Small intestine (tissue), 7 donors: ENCODE results near the gene CNR1. TPM values are rescaled to one million over a fixed set of nuclear protein-coding genes. Genes with fewer than 3 reads are reported as not detected.

Source experiments
- DNase-seq, 2 donors: peaks; one replicate each; pipeline versions ENCODE4 v3.0.0 to v3.0.0-alpha.2; 2013
- FAIRE-seq: peaks from 2 replicates; lab custom pipeline; 2012; peaks lifted over from hg19 to GRCh38; lab: Jason Lieb, UNC
- H3K27ac ChIP-seq, 3 donors: one replicate each; pipeline ENCODE4 v1.5.1; 2013; ENCODE audit warnings: low read length in 2 of 3, mild to moderate bottlenecking in 2 of 3, control low read depth in 1 of 3, inconsistent platforms in 1 of 3, low read depth in 1 of 3, moderate library complexity in 1 of 3
- H3K27me3 ChIP-seq, 3 donors: one replicate each; pipeline ENCODE4 v1.6.1; 2013; ENCODE audit warnings: low read length in 3 of 3, inconsistent platforms in 1 of 3; ENCODE audit not compliant: control insufficient read depth in 3 of 3, insufficient read depth in 3 of 3
- H3K36me3 ChIP-seq, 3 donors: one replicate each; pipeline ENCODE4 v1.6.1; 2013; ENCODE audit warnings: low read length in 3 of 3, inconsistent platforms in 1 of 3, low read depth in 1 of 3, mild to moderate bottlenecking in 1 of 3, moderate library complexity in 1 of 3; ENCODE audit not compliant: control insufficient read depth in 3 of 3, insufficient read depth in 2 of 3
- H3K4me1 ChIP-seq, 3 donors: one replicate each; pipeline ENCODE4 v1.6.1; 2013; ENCODE audit warnings: low read length in 2 of 3, inconsistent platforms in 1 of 3, low read depth in 1 of 3, mild to moderate bottlenecking in 1 of 3, moderate library complexity in 1 of 3; ENCODE audit not compliant: control insufficient read depth in 3 of 3, insufficient read depth in 2 of 3
- H3K4me3 ChIP-seq, 3 donors: one replicate each; pipeline ENCODE4 v1.5.1; 2013; ENCODE audit warnings: low read length in 3 of 3, control low read depth in 1 of 3, inconsistent platforms in 1 of 3, low read depth in 1 of 3, mild to moderate bottlenecking in 1 of 3, moderate library complexity in 1 of 3
- H3K9me3 ChIP-seq, 2 donors: one replicate each; pipeline ENCODE4 v1.6.1; 2013; ENCODE audit warnings: low read depth in 1 of 2, low read length in 1 of 2; ENCODE audit not compliant: control insufficient read depth in 2 of 2, insufficient read depth in 1 of 2
- WGBS, 3 donors: extraction: QIAGEN DNeasy Blood & Tissue Kit; methylation state at CpG; one replicate each; pipeline ENCODE4 v1.1.7; 2013; 5-methylcytosine and 5-hydroxymethylcytosine counted together
- polyA plus RNA-seq, 4 donors: library from polyadenylated mRNA; stranded (reverse) in 3 of 4; unstranded in 1 of 4; fragments of 200-250 nt in 3 of 4; fragments of 120-200 nt in 1 of 4; gene quantifications; one replicate each; pipeline versions ENCODE4 v1.2.1 to v1.2.3, GENCODE V29; 2013
- donor health status: healthy with polysubstance abuse.
- donor health status: control.
- donor health status: control.
- donor health status: Bipolar disorder and iron deficiency.
- donor health status: healthy.

CNR1 gene
- polyA plus RNA-seq, 4 donors, result 0.27 to 5.6 (median 0.87) TPM; not detected in 1

- FAIRE-seq (no peak), DNase-seq (no peak)
- Histone ChIP-seq H3K36me3 (no peaks in the 10 kb centered on the region), H3K4me1 (no peaks in the 10 kb centered on the region), H3K27me3 (peaks cover 0 to 2% (median 0%) of the 10 kb centered on the region in 3 donors), H3K9me3 (no peaks in the 10 kb centered on the region), H3K27ac (no peak overlapping the region), H3K4me3 (no peak overlapping the region)
- WGBS, 3 donors, result 37 to 66% (median 42%) methylated on average over 2 of the region's 2 CpGs
Measured at GRCh38 chr6:88115307-88115706, 50.8 kb downstream of the CNR1 start.

DNA sequence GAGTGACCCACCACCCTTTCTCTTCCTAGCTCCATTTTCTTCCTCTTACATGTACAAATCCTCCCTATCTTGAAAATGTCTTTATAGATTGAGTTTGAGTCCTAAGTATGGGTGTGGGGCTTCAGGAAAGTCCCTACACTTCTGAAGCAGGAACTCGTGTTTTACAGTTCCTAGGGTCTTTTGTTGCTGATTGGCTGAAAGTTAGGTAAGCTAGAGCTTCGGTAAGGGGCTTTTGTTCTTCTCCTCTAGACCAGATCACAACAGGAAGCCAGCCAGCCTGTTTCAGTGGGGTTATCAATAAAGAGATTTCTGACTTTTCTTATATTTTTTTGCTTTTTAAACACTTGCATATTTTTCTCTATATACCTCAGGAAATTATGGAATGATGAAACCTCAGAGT is 51.3 kb downstream of the CNR1 start:
- FAIRE-seq, result no peak
- no peaks in the 10 kb centered on the region for H3K27me3 ChIP-seq
- no peak overlapping the region for H3K4me3 ChIP-seq
- no peak overlapping the region for H3K27ac ChIP-seq
- WGBS, 3 donors, result 27 to 38% (median 34%) methylated on average over 2 of the region's 2 CpGs
- DNase-seq, result no peak
- H3K4me1 ChIP-seq, result no peaks in the 10 kb centered on the region
- H3K36me3 ChIP-seq, result no peaks in the 10 kb centered on the region
- H3K9me3 ChIP-seq, result no peaks in the 10 kb centered on the region

GRCh38 chr6:88111991-88112390 is 54.2 kb downstream of the CNR1 start:
- FAIRE-seq, result no peak
- H3K9me3 ChIP-seq, result no peaks in the 10 kb centered on the region
- WGBS, 3 donors, result 69 to 78% (median 71%) methylated on average over 5 of the region's 5 CpGs
- no peaks in the 10 kb centered on the region for H3K36me3 ChIP-seq
- no peak overlapping the region for H3K27ac ChIP-seq
- no peaks in the 10 kb centered on the region for H3K4me1 ChIP-seq
- peaks cover 0 to 3% (median 2%) of the 10 kb centered on the region in 3 donors for H3K27me3 ChIP-seq
- no peak for DNase-seq
- H3K4me3 ChIP-seq, result no peak overlapping the region

DNA sequence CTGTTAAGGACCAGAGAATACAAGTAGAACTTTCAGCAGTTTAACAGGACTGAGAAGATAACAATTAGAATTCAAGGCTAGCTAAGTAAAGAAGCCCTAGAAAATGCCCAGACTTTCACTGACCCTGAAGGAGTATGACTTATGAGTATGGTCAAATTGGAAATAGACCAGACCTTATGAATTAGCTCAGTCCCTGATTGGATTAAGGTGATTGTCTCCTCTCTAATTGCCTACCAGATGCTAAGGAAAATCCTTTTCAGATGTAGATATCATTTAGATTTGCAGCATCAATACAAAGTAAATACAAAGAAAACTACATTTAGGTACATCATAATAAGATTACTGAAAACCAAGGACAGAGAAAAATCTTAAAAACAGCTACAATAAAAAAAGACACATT is 58.9 kb downstream of the CNR1 start:
- no peak overlapping the region for H3K4me3 ChIP-seq
- peaks cover 0 to 3% (median 2%) of the 10 kb centered on the region in 3 donors for H3K27me3 ChIP-seq
- H3K9me3 ChIP-seq, result no peaks in the 10 kb centered on the region
- no peak overlapping the region for H3K27ac ChIP-seq
- FAIRE-seq (no peak), DNase-seq (no peak)
- H3K36me3 ChIP-seq, result no peaks in the 10 kb centered on the region
- no peaks in the 10 kb centered on the region for H3K4me1 ChIP-seq

- WGBS, 3 donors, result 76 to 82% (median 81%) methylated on average over 7 of the region's 7 CpGs
- no peaks in the 10 kb centered on the region for H3K9me3 ChIP-seq
- FAIRE-seq (no peak), DNase-seq (no peak)
- H3K36me3 ChIP-seq, result no peaks in the 10 kb centered on the region
- H3K4me1 ChIP-seq, result no peaks in the 10 kb centered on the region
- H3K4me3 ChIP-seq, result no peak overlapping the region
- peaks cover 0 to 3% (median 2%) of the 10 kb centered on the region in 3 donors for H3K27me3 ChIP-seq
- H3K27ac ChIP-seq, result no peak overlapping the region
Measured at GRCh38 chr6:88105741-88106340, 60.3 kb downstream of the CNR1 start.

Other genes with a start within 250 kb of the CNR1 start
- not detected for gene SPACA1, start 118.5 kb downstream of the CNR1 start, polyA plus RNA-seq